ENCODE results near the gene DNAH5. TPM values are rescaled to one million over a fixed set of nuclear protein-coding genes. Genes with fewer than 3 reads are reported as not detected.
"Not testable (repeated sequence)": the region's sequence is repeated elsewhere in the genome, so short reads cannot be mapped to it uniquely, and the experiment has no call there.

The DNAH5 gene
- total RNA-seq, 3 donors from 2014 or later: 0.36 to 0.98 (median 0.70) TPM

DNA sequence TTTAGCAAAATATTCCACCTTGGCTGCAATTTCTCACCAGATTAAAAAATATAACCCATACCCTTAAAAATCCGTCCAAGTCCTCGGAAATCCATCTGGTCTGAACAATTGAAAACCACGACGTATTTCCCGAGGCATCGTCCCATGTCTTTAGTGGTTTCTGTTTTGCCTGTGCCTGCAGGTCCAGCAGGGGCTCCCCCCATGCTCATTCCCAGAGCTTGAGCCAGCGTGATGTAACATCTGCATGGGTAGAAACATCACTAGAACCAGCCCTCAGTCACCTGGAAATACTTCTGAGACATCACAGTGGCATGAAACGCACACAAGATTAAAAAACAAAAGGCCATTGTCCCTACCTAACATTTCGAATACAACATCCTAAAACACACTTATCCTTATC is 114.0 kb downstream of the DNAH5 start:
- Histone ChIP-seq H3K9me3 (no peaks in the 10 kb centered on the region), H3K4me1 (ENCODE audit: low read depth) (no peaks in the 10 kb centered on the region), H3K4me3 (no peak overlapping the region), H3K36me3 (ENCODE audit: low read depth) (no peaks in the 10 kb centered on the region)
- ATAC-seq (no peak), DNase-seq (no peak)
- intact Hi-C loops (cut with DNase I, micrococcal nuclease): no loop called here
- no peak for TF ChIP-seq CTCF (IDR thresholded peaks at IDR 0.05)

DNA sequence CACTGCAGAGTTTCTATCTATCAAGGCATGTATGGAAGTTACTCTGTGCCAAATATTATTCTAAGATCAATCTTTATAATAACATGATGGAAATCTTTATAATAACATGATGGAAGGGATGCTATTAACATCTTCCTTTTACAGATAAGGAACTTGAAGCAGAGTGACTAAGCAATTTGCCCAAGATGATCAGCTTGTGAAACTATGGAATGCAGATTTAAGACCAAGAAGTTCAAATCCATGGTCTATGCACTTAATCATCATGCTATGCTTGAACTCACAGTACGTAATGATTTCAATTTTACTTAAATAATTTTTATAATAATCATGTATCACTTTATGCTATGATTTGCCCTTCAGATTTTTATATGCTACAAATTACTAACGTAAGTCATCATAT is 123.1 kb downstream of the DNAH5 start:
- intact Hi-C loops (cut with DNase I, micrococcal nuclease): no loop called here
- TF ChIP-seq CTCF (IDR thresholded peaks at IDR 0.05): no peak
- H3K9me3 ChIP-seq: no peaks in the 10 kb centered on the region
- no peaks in the 10 kb centered on the region for H3K36me3 ChIP-seq (ENCODE audit: low read depth)
- H3K4me1 ChIP-seq (ENCODE audit: low read depth): no peaks in the 10 kb centered on the region
- DNase-seq (no peak), ATAC-seq (no peak)
- no peak overlapping the region for H3K4me3 ChIP-seq

- Histone ChIP-seq H3K36me3 (ENCODE audit: low read depth) (no peaks in the 10 kb centered on the region), H3K4me1 (ENCODE audit: low read depth) (no peaks in the 10 kb centered on the region), H3K9me3 (no peaks in the 10 kb centered on the region), H3K4me3 (no peak overlapping the region)
- intact Hi-C loops (cut with DNase I, micrococcal nuclease): no loop called here
- TF ChIP-seq CTCF (IDR thresholded peaks at IDR 0.05): no peak
- DNase-seq (no peak), ATAC-seq (no peak)
These were observed 128.4 kb downstream of the DNAH5 start for GRCh38 chr5:13816126-13816525.

GRCh38 chr5:13814301-13814700 is 130.2 kb downstream of the DNAH5 start:
- DNase-seq: no peak
- intact Hi-C loops (cut with DNase I, micrococcal nuclease): no loop called here
- H3K36me3 ChIP-seq (ENCODE audit: low read depth): no peaks in the 10 kb centered on the region
- no peak for ATAC-seq
- no peaks in the 10 kb centered on the region for H3K4me1 ChIP-seq (ENCODE audit: low read depth)
- no peaks in the 10 kb centered on the region for H3K9me3 ChIP-seq
- no peak overlapping the region for H3K4me3 ChIP-seq
- TF ChIP-seq CTCF (IDR thresholded peaks at IDR 0.05): no peak

- Histone ChIP-seq H3K36me3 (ENCODE audit: low read depth) (no peaks in the 10 kb centered on the region), H3K4me3 (no peak overlapping the region), H3K4me1 (ENCODE audit: low read depth) (no peaks in the 10 kb centered on the region), H3K9me3 (peaks cover 2% of the 10 kb centered on the region)
- intact Hi-C loops (cut with DNase I, micrococcal nuclease): no loop called here
- ATAC-seq (no peak), DNase-seq (no peak)
- TF ChIP-seq CTCF (IDR thresholded peaks at IDR 0.05): no peak
These were observed 134.6 kb downstream of the DNAH5 start for GRCh38 chr5:13809921-13810320.

- no peaks in the 10 kb centered on the region for H3K4me1 ChIP-seq (ENCODE audit: low read depth)
- H3K36me3 ChIP-seq (ENCODE audit: low read depth): no peaks in the 10 kb centered on the region
- H3K9me3 ChIP-seq: peaks cover 2% of the 10 kb centered on the region
- no peak for TF ChIP-seq CTCF (IDR thresholded peaks at IDR 0.05)
- intact Hi-C loops (cut with DNase I, micrococcal nuclease): no loop called here
- DNase-seq (no peak), ATAC-seq (no peak)
- no peak overlapping the region for H3K4me3 ChIP-seq
These were observed 140.2 kb downstream of the DNAH5 start for GRCh38 chr5:13804336-13804735.

- H3K4me1 ChIP-seq (ENCODE audit: low read depth); ATAC-seq; H3K9me3 ChIP-seq; H3K36me3 ChIP-seq (ENCODE audit: low read depth); intact Hi-C loops (cut with DNase I, micrococcal nuclease); DNase-seq; H3K4me3 ChIP-seq: not testable (repeated sequence)
These were observed 145.9 kb downstream of the DNAH5 start for GRCh38 chr5:13798569-13798968.

All from mucosa of descending colon (tissue), 3 donors.